ENCODE measurements around the gene MYO18A.

DNA sequence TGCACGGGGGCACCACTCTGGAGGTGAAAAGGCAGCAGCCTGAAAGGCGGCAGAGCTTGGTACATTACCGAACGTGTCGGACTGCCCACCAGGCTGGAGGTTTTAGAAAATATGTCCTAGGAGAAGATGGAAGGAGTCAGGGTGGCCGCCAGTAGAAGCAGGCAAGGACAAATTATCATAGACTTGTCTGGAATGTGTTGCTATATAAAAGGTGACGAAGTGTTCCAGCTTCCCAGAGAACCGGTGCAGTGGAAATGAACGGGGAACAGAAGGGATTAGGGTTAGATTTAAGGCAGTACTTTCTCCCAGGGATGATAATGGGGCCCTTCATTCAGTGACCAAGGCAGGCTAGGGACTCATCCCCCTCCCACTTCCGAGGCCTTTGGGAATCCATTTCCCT lies 109.9 kb downstream of the MYO18A start:
- TF ChIP-seq POLR2A (IDR thresholded peaks at IDR 0.05): no peak
- no peak for TF ChIP-seq CTCF (IDR thresholded peaks at IDR 0.05)
